WTC11 (cell line): ENCODE results near the gene ARL8A. TPM values are rescaled to one million over a fixed set of nuclear protein-coding genes. Genes with fewer than 3 reads are reported as not detected.

Experiments used
- ATAC-seq: fragments of 200-7000 bp; cut with Tn5 transposase; 2 replicates; pipeline ENCODE4 v1.10.0; 2021; ENCODE audit warnings: mild to moderate bottlenecking, moderate library complexity
- CTCF ChIA-PET: fragments of 300-600 bp; sonication (Branson Sonifier 250); formaldehyde crosslinking; loops from one replicate; lab custom pipeline; 2021; ENCODE audit warnings: antibody characterized with exemption; lab: Charles Lee
- POLR2A ChIA-PET: fragments of 350-600 bp; sonication (Branson Sonifier 250); formaldehyde crosslinking; loops from one replicate; lab custom pipeline; 2021; ENCODE audit warnings: antibody characterized with exemption; lab: Charles Lee
- DNase-seq: peaks from one replicate; pipeline ENCODE4 v3.0.0; 2021; ENCODE audit warnings: low spot score
- H3K27ac Mint-ChIP-seq: 2 replicates; pipeline ENCODE4 v1.8.0; 2021; ENCODE audit warnings: mixed read lengths
- H3K27me3 Mint-ChIP-seq: 2 replicates; pipeline ENCODE4 v1.8.0; 2021; ENCODE audit warnings: low read depth, mild to moderate bottlenecking, moderate library complexity, mixed read lengths
- H3K36me3 Mint-ChIP-seq: 2 replicates; pipeline ENCODE4 v1.8.0; 2021; ENCODE audit warnings: mixed read lengths
- H3K4me1 Mint-ChIP-seq: 2 replicates; pipeline ENCODE4 v1.8.0; 2022; ENCODE audit warnings: mixed read lengths
- H3K4me3 Mint-ChIP-seq: 2 replicates; pipeline ENCODE4 v1.8.0; 2021; ENCODE audit warnings: mild to moderate bottlenecking, moderate library complexity, mixed read lengths
- H3K9me3 Mint-ChIP-seq: 2 replicates; pipeline ENCODE4 v1.8.0; 2021; ENCODE audit warnings: mixed read lengths
- ATF1 ChIP-seq: sonication (generic); formaldehyde crosslinking; IDR thresholded peaks from 2 replicates; pipeline ENCODE4 v1.8.1; 2023; ENCODE audit warnings: mild to moderate bottlenecking, moderate library complexity, missing genetic modification reagents
- ATF3 ChIP-seq: sonication (generic); formaldehyde crosslinking; conservative IDR thresholded peaks from 2 replicates; pipeline ENCODE4 v1.8.1; 2022; ENCODE audit warnings: mild to moderate bottlenecking, missing genetic modification reagents
- CBFB ChIP-seq: sonication (generic); formaldehyde crosslinking; IDR thresholded peaks from 2 replicates; pipeline ENCODE4 v1.8.1; 2022; ENCODE audit warnings: mild to moderate bottlenecking, low read depth, missing genetic modification reagents
- CDX4 ChIP-seq: fragments of 250-450 bp; sonication (Bioruptor Pico); IDR thresholded peaks from 2 replicates; pipeline ENCODE4 v1.9.0; 2021; ENCODE audit warnings: moderate library complexity, mild to moderate bottlenecking, inconsistent platforms, borderline replicate concordance
- CREB1 ChIP-seq: sonication (generic); formaldehyde crosslinking; IDR thresholded peaks from 2 replicates; pipeline ENCODE4 v1.8.0; 2023; ENCODE audit warnings: mild to moderate bottlenecking, missing genetic modification reagents
- CTCF ChIP-seq: fragments of 200-600 bp; IDR thresholded peaks from 2 replicates; pipeline ENCODE4 v1.8.0; 2022; ENCODE audit warnings: antibody characterized with exemption
- E2F1 ChIP-seq: sonication (generic); formaldehyde crosslinking; IDR thresholded peaks from 2 replicates; pipeline ENCODE4 v1.8.0; 2022; ENCODE audit warnings: mild to moderate bottlenecking, missing genetic modification reagents
- FOXJ3 ChIP-seq: sonication (generic); formaldehyde crosslinking; IDR thresholded peaks from 2 replicates; pipeline ENCODE4 v1.9.0; 2021; ENCODE audit warnings: missing genetic modification reagents, mild to moderate bottlenecking, borderline replicate concordance
- FOXP4 ChIP-seq: sonication (generic); formaldehyde crosslinking; IDR thresholded peaks from 2 replicates; pipeline ENCODE4 v1.8.0; 2022; ENCODE audit warnings: mild to moderate bottlenecking, missing genetic modification reagents
- GABPB1 ChIP-seq: sonication (generic); formaldehyde crosslinking; IDR thresholded peaks from 2 replicates; pipeline ENCODE4 v1.8.1; 2023; ENCODE audit warnings: mild to moderate bottlenecking, missing genetic modification reagents
- JAZF1 ChIP-seq: fragments of 250-450 bp; sonication (Bioruptor Pico); IDR thresholded peaks from 2 replicates; pipeline ENCODE4 v1.9.0; 2021; ENCODE audit warnings: moderate library complexity, mild to moderate bottlenecking, inconsistent platforms
- KAT7 ChIP-seq: sonication (generic); formaldehyde crosslinking; IDR thresholded peaks from 2 replicates; pipeline ENCODE4 v1.8.1; 2023; ENCODE audit warnings: missing genetic modification reagents, mild to moderate bottlenecking, borderline replicate concordance
- NFE2L1 ChIP-seq: sonication (generic); formaldehyde crosslinking; IDR thresholded peaks from 2 replicates; pipeline ENCODE4 v1.8.1; 2023; ENCODE audit warnings: missing genetic modification reagents
- OVOL2 ChIP-seq: fragments of 250-450 bp; sonication (Bioruptor Pico); IDR thresholded peaks from 2 replicates; pipeline ENCODE4 v1.9.0; 2021; ENCODE audit warnings: mild to moderate bottlenecking, borderline replicate concordance
- PRRX2 ChIP-seq: fragments of 250-450 bp; sonication (Bioruptor Pico); IDR thresholded peaks from 2 replicates; pipeline ENCODE4 v1.8.0; 2021; ENCODE audit warnings: mild to moderate bottlenecking
- USF2 ChIP-seq: sonication (generic); formaldehyde crosslinking; IDR thresholded peaks from 2 replicates; pipeline ENCODE4 v1.8.1; 2023; ENCODE audit warnings: mild to moderate bottlenecking, missing genetic modification reagents, moderate library complexity
- ZNF121 ChIP-seq: sonication (generic); formaldehyde crosslinking; IDR thresholded peaks from 2 replicates; pipeline ENCODE4 v1.8.0; 2023; ENCODE audit warnings: missing genetic modification reagents
- ZNF138 ChIP-seq: sonication (generic); formaldehyde crosslinking; conservative IDR thresholded peaks from 2 replicates; pipeline ENCODE4 v1.8.1; 2022; ENCODE audit warnings: mild to moderate bottlenecking, moderate library complexity, missing genetic modification reagents
- ZNF281 ChIP-seq: sonication (generic); formaldehyde crosslinking; IDR thresholded peaks from 2 replicates; pipeline ENCODE4 v1.8.0; 2023; ENCODE audit warnings: mild to moderate bottlenecking, missing genetic modification reagents
- total RNA-seq: library from RNA; stranded (reverse); gene quantifications from 3 replicates; pipeline ENCODE4 v1.2.3, GENCODE V29; 2021

ARL8A gene
- total RNA-seq, 1 experiment from 2014 or later = 47.2 TPM

GRCh38 chr1:202093858-202094257 is 50.7 kb downstream of the ARL8A start:
- ATAC-seq (no peak), DNase-seq (no peak)
- Mint-ChIP-seq H3K27ac (no peak overlapping the region), H3K27me3 (no peaks in the 10 kb centered on the region), H3K4me1 (peaks cover 4% of the 10 kb centered on the region; the same call in 1 of the 2 replicates), H3K36me3 (no peaks in the 10 kb centered on the region), H3K4me3 (no peak overlapping the region), H3K9me3 (no peaks in the 10 kb centered on the region)
- ChIA-PET CTCF (interaction anchor here (0.9 kb wide), 1 partner anchor 86 kb away, joined by 3 read pairs; no protein-coding TSS in a partner anchor), POLR2A (no interaction called here)
- TF ChIP-seq ZNF121 (CRISPR knock-in tag) = no peak
- no peak for TF ChIP-seq E2F1 (CRISPR knock-in tag)
- TF ChIP-seq ZNF281 (CRISPR knock-in tag) = no peak
- no peak for TF ChIP-seq PRRX2 (CRISPR knock-in tag)
- TF ChIP-seq GABPB1 (CRISPR knock-in tag) = no peak
- TF ChIP-seq ATF1 (CRISPR knock-in tag) = no peak
- no peak for TF ChIP-seq CBFB
- TF ChIP-seq CREB1 = no peak
- TF ChIP-seq ZNF138 (CRISPR knock-in tag) = no peak
- TF ChIP-seq USF2 = no peak
- no peak for TF ChIP-seq ATF3 (CRISPR knock-in tag)
- TF ChIP-seq JAZF1 = no peak
- TF ChIP-seq FOXJ3 (CRISPR knock-in tag) = no peak
- TF ChIP-seq KAT7 (CRISPR knock-in tag) = no peak
- no peak for TF ChIP-seq NFE2L1 (CRISPR knock-in tag)
- no peak for TF ChIP-seq OVOL2 (CRISPR knock-in tag)
- no peak for TF ChIP-seq FOXP4
- TF ChIP-seq CTCF = no peak
- TF ChIP-seq CDX4 = no peak
